CD4-positive, alpha-beta T cell (primary cell): ENCODE data around the gene BPIFB6. TPM values are rescaled to one million over a fixed set of nuclear protein-coding genes. Genes with fewer than 3 reads are reported as not detected.

Source experiments
- ATAC-seq: fragments of 200-7000 bp; cut with Tn5 transposase; one replicate; pipeline ENCODE4 v1.10.0; 2022; ENCODE audit warnings: mild to moderate bottlenecking; ENCODE audit not compliant: poor library complexity
- CTCF ChIA-PET: fragments of 350-600 bp; sonication (Branson Sonifier 250); formaldehyde crosslinking; loops from one replicate; lab custom pipeline; 2021; ENCODE audit warnings: antibody characterized with exemption, inconsistent platforms; lab: Charles Lee
- POLR2A ChIA-PET: fragments of 350-600 bp; sonication (Branson Sonifier 250); formaldehyde crosslinking; loops from one replicate; lab custom pipeline; 2021; ENCODE audit warnings: antibody characterized with exemption, inconsistent platforms; lab: Charles Lee
- DNase-seq, 14 experiments: peaks; one replicate each; pipeline ENCODE4 v3.0.0-alpha.2; 2013 to 2020; ENCODE audit warnings: mixed read lengths in 2 of 14
- H3K27ac ChIP-seq, 2 donors: one replicate each; pipeline versions ENCODE4 v1.5.1 to v1.7.0; 2013; ENCODE audit warnings: low read length in 2 of 2, low read depth in 1 of 2, mild to moderate bottlenecking in 1 of 2
- H3K27me3 ChIP-seq, 2 experiments: 1 replicate in 1 of 2; 2 replicates in 1 of 2; pipeline versions ENCODE4 v1.6.1 to v1.7.0; 2013; ENCODE audit warnings: low read length in 2 of 2, control low read depth in 1 of 2, mild to moderate bottlenecking in 1 of 2, moderate library complexity in 1 of 2; ENCODE audit not compliant: insufficient read depth in 2 of 2, control insufficient read depth in 1 of 2
- H3K36me3 ChIP-seq: one replicate; pipeline ENCODE4 v1.6.1; 2013; ENCODE audit warnings: low read length, control low read depth; ENCODE audit not compliant: insufficient read depth
- H3K4me1 ChIP-seq: one replicate; pipeline ENCODE4 v1.6.1; 2013; ENCODE audit warnings: low read length, control low read depth; ENCODE audit not compliant: insufficient read depth
- H3K4me3 ChIP-seq: one replicate; pipeline ENCODE4 v1.5.1; 2013; ENCODE audit warnings: mild to moderate bottlenecking, low read length, moderate library complexity
- H3K9me3 ChIP-seq, 2 experiments: 1 replicate in 1 of 2; 2 replicates in 1 of 2; pipeline versions ENCODE4 v1.6.1 to v1.7.0; 2013; ENCODE audit warnings: low read length in 2 of 2, mild to moderate bottlenecking in 2 of 2, control low read depth in 1 of 2, moderate library complexity in 1 of 2; ENCODE audit not compliant: control insufficient read depth in 1 of 2, insufficient read depth in 1 of 2
- H3K27ac Mint-ChIP-seq: one replicate; pipeline ENCODE4 v1.8.0; 2020; ENCODE audit warnings: mixed read lengths
- H3K27me3 Mint-ChIP-seq: one replicate; pipeline ENCODE4 v1.8.0; 2021; ENCODE audit warnings: mixed read lengths
- H3K36me3 Mint-ChIP-seq: one replicate; pipeline ENCODE4 v1.8.0; 2021; ENCODE audit warnings: low read depth, mixed read lengths
- H3K4me1 Mint-ChIP-seq: one replicate; pipeline ENCODE4 v1.8.0; 2021; ENCODE audit warnings: low read depth, mixed read lengths
- H3K4me3 Mint-ChIP-seq: one replicate; pipeline ENCODE4 v1.8.0; 2020; ENCODE audit warnings: mild to moderate bottlenecking, mixed read lengths
- H3K9me3 Mint-ChIP-seq: one replicate; pipeline ENCODE4 v1.8.0; 2020; ENCODE audit warnings: mixed read lengths
- intact Hi-C, 2 experiments: fragments of 100-400 bp; cut with DNase I in 1 of 2; cut with micrococcal nuclease in 1 of 2; formaldehyde crosslinking; loops; one replicate each; pipeline versions ENCODE4 v1.15.1 to v1.9.0; 2023 to 2025; cut with DNase I, micrococcal nuclease
- total RNA-seq, 174 experiments: library from RNA in 2 of 174; stranded (reverse) in 2 of 174; gene quantifications; one replicate each; pipeline ENCODE4 v1.2.3 and lab custom pipeline; 2021 to 2026
- TF ChIP-seq, protein P1 (sequence below): fragments of 200-600 bp; IDR thresholded peaks from one replicate; pipeline ENCODE4 v1.8.0; 2022; ENCODE audit warnings: antibody characterized with exemption, mild to moderate bottlenecking

The BPIFB6 gene
- total RNA-seq, 2 experiments from 2014 or later, result not detected

DNA sequence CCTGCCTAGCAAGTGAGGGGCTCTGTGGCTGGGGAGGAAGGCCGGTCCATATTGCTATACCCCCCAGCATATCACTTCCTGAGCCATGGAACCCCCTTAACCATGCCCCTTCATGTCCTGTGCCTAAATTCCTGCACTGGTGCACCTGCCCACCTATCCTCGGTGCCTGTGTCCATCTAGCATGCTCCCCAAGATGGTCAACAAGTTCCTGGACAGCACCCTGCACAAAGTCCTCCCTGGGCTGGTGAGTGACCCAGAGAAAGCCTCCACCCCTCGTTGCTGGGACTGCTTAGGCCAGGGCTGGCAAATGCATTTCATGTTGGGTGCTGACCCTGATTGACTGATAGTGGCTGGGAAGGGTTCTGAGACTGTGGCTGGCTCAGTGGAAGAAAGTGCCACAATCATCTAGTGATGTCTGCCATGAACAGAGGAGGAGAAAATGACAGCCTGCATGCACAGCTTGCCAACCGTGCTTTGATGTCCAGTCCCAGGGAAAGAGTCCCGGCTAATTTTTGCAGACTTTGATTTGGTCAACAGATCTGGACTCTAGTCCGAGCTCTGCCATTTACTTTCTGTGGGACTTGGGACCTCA, 3.5 kb downstream of the BPIFB6 start:
- POLR2A ChIA-PET, result no interaction called here
- peaks cover 6 to 10% of the 10 kb centered on the region in 2 experiments for H3K9me3 ChIP-seq
- H3K27me3 Mint-ChIP-seq, result no peaks in the 10 kb centered on the region

DNA sequence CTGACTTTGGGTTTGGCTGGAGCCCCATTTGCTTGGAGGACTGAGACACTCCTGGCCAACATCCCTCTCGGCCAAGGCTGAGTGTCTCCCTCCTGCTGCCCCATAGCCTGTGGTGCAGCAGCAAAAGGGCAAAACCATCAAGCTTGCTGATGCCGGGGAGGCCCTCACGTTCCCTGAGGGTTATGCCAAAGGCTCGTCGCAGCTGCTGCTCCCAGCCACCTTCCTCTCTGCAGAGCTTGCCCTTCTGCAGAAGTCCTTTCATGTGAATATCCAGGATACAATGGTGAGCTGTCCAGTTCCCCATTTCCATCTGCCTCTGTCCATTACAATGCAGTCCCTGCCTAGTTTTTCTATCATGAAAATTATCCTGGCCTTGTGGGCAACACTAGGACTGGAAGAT, 6.0 kb downstream of the BPIFB6 start:
- Histone ChIP-seq H3K4me3 (no peak overlapping the region), H3K36me3 (no peaks in the 10 kb centered on the region), H3K27me3 (no peaks in the 10 kb centered on the region), H3K9me3 (peaks cover 6 to 10% of the 10 kb centered on the region in 2 experiments), H3K27ac (no peak overlapping the region), H3K4me1 (no peaks in the 10 kb centered on the region)
- H3K27me3 Mint-ChIP-seq, result no peaks in the 10 kb centered on the region
- ChIA-PET POLR2A (no interaction called here), CTCF (interaction anchor here (0.7 kb wide), 1 partner anchor 1100 kb away, joined by 3 read pairs; no protein-coding TSS in a partner anchor)
- H3K27ac Mint-ChIP-seq, result no peak overlapping the region
- DNase-seq (no peak), ATAC-seq (no peak)
- no peak overlapping the region for H3K4me3 Mint-ChIP-seq
- intact Hi-C loops, result no loop called here
- H3K9me3 Mint-ChIP-seq, result peaks cover 3% of the 10 kb centered on the region
- TF ChIP-seq, protein P1, sequence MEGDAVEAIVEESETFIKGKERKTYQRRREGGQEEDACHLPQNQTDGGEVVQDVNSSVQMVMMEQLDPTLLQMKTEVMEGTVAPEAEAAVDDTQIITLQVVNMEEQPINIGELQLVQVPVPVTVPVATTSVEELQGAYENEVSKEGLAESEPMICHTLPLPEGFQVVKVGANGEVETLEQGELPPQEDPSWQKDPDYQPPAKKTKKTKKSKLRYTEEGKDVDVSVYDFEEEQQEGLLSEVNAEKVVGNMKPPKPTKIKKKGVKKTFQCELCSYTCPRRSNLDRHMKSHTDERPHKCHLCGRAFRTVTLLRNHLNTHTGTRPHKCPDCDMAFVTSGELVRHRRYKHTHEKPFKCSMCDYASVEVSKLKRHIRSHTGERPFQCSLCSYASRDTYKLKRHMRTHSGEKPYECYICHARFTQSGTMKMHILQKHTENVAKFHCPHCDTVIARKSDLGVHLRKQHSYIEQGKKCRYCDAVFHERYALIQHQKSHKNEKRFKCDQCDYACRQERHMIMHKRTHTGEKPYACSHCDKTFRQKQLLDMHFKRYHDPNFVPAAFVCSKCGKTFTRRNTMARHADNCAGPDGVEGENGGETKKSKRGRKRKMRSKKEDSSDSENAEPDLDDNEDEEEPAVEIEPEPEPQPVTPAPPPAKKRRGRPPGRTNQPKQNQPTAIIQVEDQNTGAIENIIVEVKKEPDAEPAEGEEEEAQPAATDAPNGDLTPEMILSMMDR, result no peak
- no peaks in the 10 kb centered on the region for H3K4me1 Mint-ChIP-seq
- no peaks in the 10 kb centered on the region for H3K36me3 Mint-ChIP-seq

More for the DNA sequence above, 3.5 kb downstream of the BPIFB6 start:
- no peak for ATAC-seq
- Mint-ChIP-seq H3K4me1 (no peaks in the 10 kb centered on the region), H3K9me3 (peaks cover 3% of the 10 kb centered on the region), H3K27ac (no peak overlapping the region), H3K36me3 (no peaks in the 10 kb centered on the region), H3K4me3 (no peak overlapping the region)
- CTCF ChIA-PET, result no interaction called here
- TF ChIP-seq, protein P1, result no peak
- Histone ChIP-seq H3K27ac (no peak overlapping the region), H3K4me3 (no peak overlapping the region), H3K36me3 (no peaks in the 10 kb centered on the region), H3K27me3 (no peaks in the 10 kb centered on the region), H3K4me1 (no peaks in the 10 kb centered on the region)
- DNase-seq, result no peak
- intact Hi-C loops, result no loop called here

DNA sequence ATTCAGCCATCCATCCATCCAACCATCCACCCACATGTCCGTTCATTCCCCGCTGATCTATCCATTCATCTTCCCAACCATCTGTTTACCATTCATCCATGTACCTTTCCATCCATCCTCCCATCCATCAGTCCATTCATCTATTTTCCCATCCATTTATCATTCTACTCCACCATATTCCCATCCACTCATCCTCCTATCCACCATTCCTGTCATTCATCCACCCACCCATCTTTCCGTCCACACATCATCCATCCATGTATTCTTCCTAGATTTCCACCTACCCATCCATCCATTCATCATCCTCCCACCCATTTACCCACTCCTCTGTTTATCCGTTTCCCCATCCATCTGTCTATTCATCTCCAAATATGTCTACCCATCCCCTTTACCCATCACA, 6.8 kb downstream of the BPIFB6 start:
- Histone ChIP-seq H3K27me3 (no peaks in the 10 kb centered on the region), H3K4me3 (no peak overlapping the region), H3K27ac (no peak overlapping the region), H3K36me3 (no peaks in the 10 kb centered on the region), H3K9me3 (peaks cover 3 to 5% of the 10 kb centered on the region in 2 experiments), H3K4me1 (no peaks in the 10 kb centered on the region)
- H3K4me1 Mint-ChIP-seq, result no peaks in the 10 kb centered on the region
- peaks cover 3% of the 10 kb centered on the region for H3K9me3 Mint-ChIP-seq
- H3K36me3 Mint-ChIP-seq, result no peaks in the 10 kb centered on the region
- no peak overlapping the region for H3K4me3 Mint-ChIP-seq
- DNase-seq (no peak), ATAC-seq (no peak)
- H3K27ac Mint-ChIP-seq, result no peak overlapping the region
- ChIA-PET CTCF (no interaction called here), POLR2A (no interaction called here)
- TF ChIP-seq, protein P1, result no peak
- H3K27me3 Mint-ChIP-seq, result no peaks in the 10 kb centered on the region
- intact Hi-C loops, result no loop called here
